MM.1S (cell line): Measurements from ENCODE around the gene ERGIC3.

ENCODE experiments used
- EZH2phosphoT487 ChIP-seq: fragments of 300-600 bp; sonication (generic); IDR thresholded peaks from 2 replicates; pipeline ENCODE4 v1.6.1; 2018; ENCODE audit warnings: antibody characterized with exemption, low read length
- TF ChIP-seq, protein P1 (sequence below): fragments of 300-600 bp; sonication (generic); IDR thresholded peaks from 2 replicates; pipeline ENCODE4 v1.5.1; 2016; ENCODE audit warnings: antibody characterized with exemption, low read length, mixed read lengths

DNA sequence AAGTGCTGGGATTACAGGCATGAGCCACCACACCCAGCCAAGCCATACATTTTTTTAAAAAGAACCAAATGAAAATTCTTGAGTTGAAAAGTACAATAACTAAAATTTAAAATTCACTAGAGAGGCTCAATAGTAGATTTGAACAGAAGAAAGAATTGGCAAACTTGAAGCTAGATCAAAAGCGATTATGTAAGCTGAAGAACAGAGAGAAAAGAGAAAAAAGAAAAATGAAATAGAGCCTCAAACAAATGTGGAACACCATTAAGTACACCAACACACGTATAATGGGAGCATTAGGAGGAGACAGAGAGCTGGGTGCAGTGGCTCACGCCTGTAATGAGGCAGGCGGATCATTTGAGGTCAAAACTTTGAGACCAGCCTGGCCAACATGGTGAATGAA, 31.0 kb downstream of the ERGIC3 start:
- TF ChIP-seq, protein P1, sequence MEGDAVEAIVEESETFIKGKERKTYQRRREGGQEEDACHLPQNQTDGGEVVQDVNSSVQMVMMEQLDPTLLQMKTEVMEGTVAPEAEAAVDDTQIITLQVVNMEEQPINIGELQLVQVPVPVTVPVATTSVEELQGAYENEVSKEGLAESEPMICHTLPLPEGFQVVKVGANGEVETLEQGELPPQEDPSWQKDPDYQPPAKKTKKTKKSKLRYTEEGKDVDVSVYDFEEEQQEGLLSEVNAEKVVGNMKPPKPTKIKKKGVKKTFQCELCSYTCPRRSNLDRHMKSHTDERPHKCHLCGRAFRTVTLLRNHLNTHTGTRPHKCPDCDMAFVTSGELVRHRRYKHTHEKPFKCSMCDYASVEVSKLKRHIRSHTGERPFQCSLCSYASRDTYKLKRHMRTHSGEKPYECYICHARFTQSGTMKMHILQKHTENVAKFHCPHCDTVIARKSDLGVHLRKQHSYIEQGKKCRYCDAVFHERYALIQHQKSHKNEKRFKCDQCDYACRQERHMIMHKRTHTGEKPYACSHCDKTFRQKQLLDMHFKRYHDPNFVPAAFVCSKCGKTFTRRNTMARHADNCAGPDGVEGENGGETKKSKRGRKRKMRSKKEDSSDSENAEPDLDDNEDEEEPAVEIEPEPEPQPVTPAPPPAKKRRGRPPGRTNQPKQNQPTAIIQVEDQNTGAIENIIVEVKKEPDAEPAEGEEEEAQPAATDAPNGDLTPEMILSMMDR = no peak
- no peak for TF ChIP-seq EZH2phosphoT487
